Endothelial cell of umbilical vein (primary cell): ENCODE results near the gene ESYT3. TPM values are rescaled to one million over a fixed set of nuclear protein-coding genes. Genes with fewer than 3 reads are reported as not detected.

Source experiments
- BruUV-seq: library from RNA; stranded (reverse); fragments of 400-500 nt; replicated peaks from 2 replicates; lab custom pipeline; 2021; lab: Mats Ljungman, UMichigan
- CTCF ChIA-PET: fragments of 300-600, 350-600 bp; sonication (Branson Sonifier 250); formaldehyde crosslinking; loops from one replicate; lab custom pipeline; 2021; ENCODE audit warnings: antibody characterized with exemption, inconsistent platforms; lab: Charles Lee
- POLR2A ChIA-PET: fragments of 300-600, 350-600 bp; sonication (Branson Sonifier 250); formaldehyde crosslinking; loops from one replicate; lab custom pipeline; 2021; ENCODE audit warnings: antibody characterized with exemption, inconsistent platforms; lab: Charles Lee
- DNase-seq: peaks from one replicate; pipeline ENCODE4 v3.0.0-alpha.2; 2011; ENCODE audit warnings: low read depth, low spot score
- FAIRE-seq: peaks from 2 replicates; lab custom pipeline; 2011; peaks lifted over from hg19 to GRCh38; lab: Jason Lieb, UNC
- H2AFZ ChIP-seq: 2 replicates; pipeline ENCODE4 v1.6.0; 2012; ENCODE audit warnings: low read depth, low read length, control low read depth, inconsistent platforms
- H3K27ac ChIP-seq: 2 replicates; pipeline ENCODE4 v1.5.1; 2011; ENCODE audit warnings: low read depth, mild to moderate bottlenecking, control low read depth, low read length, moderate library complexity; ENCODE audit not compliant: insufficient read depth
- H3K27me3 ChIP-seq, 2 experiments: 2 replicates each; pipeline versions ENCODE4 v1.6.0 to v1.6.1; 2011; ENCODE audit warnings: low read length in 2 of 2, mixed read lengths in 1 of 2; ENCODE audit not compliant: control insufficient read depth in 2 of 2, insufficient read depth in 2 of 2
- H3K36me3 ChIP-seq, 2 experiments: 2 replicates in 1 of 2; 3 replicates in 1 of 2; pipeline ENCODE4 v1.5.1; 2011; ENCODE audit warnings: low read length in 2 of 2, mild to moderate bottlenecking in 1 of 2, moderate library complexity in 1 of 2; ENCODE audit not compliant: control insufficient read depth in 2 of 2, insufficient read depth in 2 of 2; ENCODE audit errors: extremely low read depth in 1 of 2
- H3K4me1 ChIP-seq: 3 replicates; pipeline ENCODE4 v1.5.1; 2011; ENCODE audit warnings: mild to moderate bottlenecking, low read length; ENCODE audit not compliant: control insufficient read depth, insufficient read depth; ENCODE audit errors: extremely low read depth
- H3K4me2 ChIP-seq: 2 replicates; pipeline ENCODE4 v1.6.1; 2011; ENCODE audit warnings: low read length, control low read depth, mixed read lengths; ENCODE audit not compliant: insufficient read depth
- H3K4me3 ChIP-seq, 3 experiments: fragments of 200-600 bp in 1 of 3; sonication (generic), shearing (Covaris generic) in 1 of 3; replicated peaks in 1 of 3; 2 replicates each; pipeline ENCODE4 v1.5.1; 2011 to 2016; ENCODE audit warnings: control low read depth in 3 of 3, low read length in 3 of 3, mild to moderate bottlenecking in 2 of 3, inconsistent platforms in 1 of 3, low read depth in 1 of 3, moderate library complexity in 1 of 3; ENCODE audit not compliant: insufficient read depth in 1 of 3
- H3K79me2 ChIP-seq: 2 replicates; pipeline ENCODE4 v1.6.0; 2012; ENCODE audit warnings: low read length, inconsistent platforms; ENCODE audit not compliant: control insufficient read depth, insufficient read depth
- H3K9ac ChIP-seq: replicated peaks from 2 replicates; pipeline ENCODE3; 2011; ENCODE audit warnings: low read length, control low read depth; ENCODE audit not compliant: insufficient read depth; ENCODE audit errors: extremely low read depth
- H3K9me1 ChIP-seq: replicated peaks from 3 replicates; pipeline ENCODE4 v1.6.0; 2011; ENCODE audit warnings: mild to moderate bottlenecking, low read length; ENCODE audit not compliant: control insufficient read depth, insufficient read depth; ENCODE audit errors: extremely low read depth
- H3K9me3 ChIP-seq: replicated peaks from 2 replicates; pipeline ENCODE4 v1.5.1; 2012; ENCODE audit warnings: low read length, inconsistent platforms; ENCODE audit not compliant: control insufficient read depth, insufficient read depth
- H4K20me1 ChIP-seq: replicated peaks from 2 replicates; pipeline ENCODE3; 2011; ENCODE audit warnings: mild to moderate bottlenecking, low read length; ENCODE audit not compliant: control insufficient read depth, insufficient read depth; ENCODE audit errors: extremely low read depth
- FOS ChIP-seq: IDR thresholded peaks from 2 replicates; pipeline ENCODE4 v1.6.1; 2011; ENCODE audit warnings: mild to moderate bottlenecking, low read length, moderate library complexity, borderline replicate concordance; ENCODE audit not compliant: insufficient read depth
- GATA2 ChIP-seq: IDR thresholded peaks from 2 replicates; pipeline ENCODE4 v1.7.0; 2011; ENCODE audit warnings: low read depth, mild to moderate bottlenecking, moderate library complexity, mixed read lengths, low read length; ENCODE audit not compliant: insufficient read length, insufficient read depth
- MYC ChIP-seq: IDR thresholded peaks from one replicate; pipeline ENCODE4 v1.6.1; 2011; ENCODE audit warnings: mild to moderate bottlenecking, low read depth, low read length
- POLR2A ChIP-seq: IDR thresholded peaks from 2 replicates; pipeline ENCODE4 v1.6.1; 2012; ENCODE audit warnings: low read depth, mild to moderate bottlenecking, control low read depth, low read length
- POLR2AphosphoS5 ChIP-seq: IDR thresholded peaks from 2 replicates; pipeline ENCODE4 v1.6.1; 2012; ENCODE audit warnings: low read depth, mild to moderate bottlenecking, control low read depth, low read length, moderate library complexity; ENCODE audit not compliant: insufficient read depth
- dilution Hi-C: fragments of 300-500 bp; cut with MboI; formaldehyde crosslinking; loops from one replicate; pipeline ENCODE4 v1.15.0; 2019; ENCODE audit warnings: low sequenced_read_pairs; ENCODE audit not compliant: extremely low pct_ligation_motif_present
- intact Hi-C: fragments of 100-400 bp; cut with micrococcal nuclease; formaldehyde crosslinking; loops from one replicate; pipeline ENCODE4 v1.10.0; 2022
- polyA plus RNA-seq, 4 experiments: library from polyadenylated mRNA; depleted of rRNA in 3 of 4; stranded (reverse) in 3 of 4; unstranded in 1 of 4; fragments of >200 nt; gene quantifications; 2 replicates each; pipeline versions ENCODE4 v1.2.1 to v1.2.3, GENCODE V29; 2011 to 2012; ENCODE audit warnings: missing spikeins in 1 of 4
- total RNA-seq: library from RNA; stranded (reverse); gene quantifications from 2 replicates; pipeline ENCODE4 v1.2.3, GENCODE V29; 2021
- TF ChIP-seq, protein P1 (sequence below), 2 donors: IDR thresholded peaks; 1 replicate in 1 of 2; 2 replicates in 1 of 2; pipeline ENCODE4 v1.5.1; 2011; ENCODE audit warnings: low read length in 2 of 2, mild to moderate bottlenecking in 2 of 2, moderate library complexity in 2 of 2, control low read depth in 1 of 2, inconsistent platforms in 1 of 2, low read depth in 1 of 2; ENCODE audit not compliant: insufficient read depth in 1 of 2; ENCODE audit errors: extremely low read depth in 1 of 2
- TF ChIP-seq, protein P2 (sequence below): IDR thresholded peaks from 2 replicates; pipeline ENCODE4 v1.6.1; 2011; ENCODE audit not compliant: insufficient read depth, insufficient read length

Gene ESYT3
- total and polyA plus RNA-seq, 2 donors (not counting 3 experiments of a cell fraction or from before 2014, with no cell fraction given) = not detected

DNA sequence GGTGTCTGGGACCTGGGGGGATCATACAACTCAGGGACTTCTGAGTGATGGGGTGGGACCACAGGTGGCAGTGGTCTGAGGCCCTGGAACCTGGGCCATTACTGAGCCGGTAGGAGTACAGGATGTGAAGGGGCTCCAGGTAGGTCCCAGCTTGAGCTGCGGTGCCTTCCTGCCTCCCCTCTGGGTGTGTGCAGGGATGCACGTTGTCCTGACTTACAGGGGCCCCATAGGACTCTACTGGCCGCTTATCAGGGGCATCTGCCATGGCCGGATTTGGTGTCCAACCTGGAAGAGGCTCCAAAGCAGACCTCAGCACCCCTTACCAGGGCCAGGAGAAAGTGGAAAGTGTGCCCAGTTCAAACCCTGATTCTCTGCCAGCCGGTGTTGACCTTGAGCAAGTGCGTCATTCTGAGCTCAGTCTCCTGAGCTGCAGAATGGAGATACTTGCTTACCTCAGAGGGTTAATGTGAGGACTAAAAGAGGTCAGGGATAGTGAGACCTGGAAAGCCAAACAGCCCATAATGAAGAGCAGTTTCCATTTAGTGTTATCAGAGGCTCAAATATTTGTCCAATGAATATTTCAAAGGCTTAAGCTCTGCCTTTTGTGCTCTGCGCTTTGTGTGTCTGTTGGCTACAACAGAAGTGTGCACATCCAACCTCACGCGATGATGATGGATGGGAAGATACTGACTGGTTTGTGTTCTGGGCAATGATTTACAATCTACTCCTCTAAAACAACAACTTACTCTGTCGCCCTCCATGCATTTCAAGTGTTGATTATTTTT, 35.4 kb upstream of the ESYT3 start:
- H2AFZ ChIP-seq = no peak overlapping the region
- H3K9me3 ChIP-seq = no peaks in the 10 kb centered on the region
- no peak overlapping the region for H3K4me3 ChIP-seq
- BruUV-seq = no TSS peak
- no peaks in the 10 kb centered on the region for H3K9me1 ChIP-seq
- no peak overlapping the region for H3K9ac ChIP-seq
- intact Hi-C loops = no loop called here
- H3K27ac ChIP-seq = no peak overlapping the region
- FAIRE-seq (no peak), DNase-seq (no peak)
- H3K27me3 ChIP-seq = no peaks in the 10 kb centered on the region
- H3K36me3 ChIP-seq = no peaks in the 10 kb centered on the region
- ChIA-PET CTCF (interaction anchor here (1.0 to 1.9 kb wide), 3 partner anchors 19 to 218 kb away, joined by 3 to 8 read pairs (median 5); no protein-coding TSS in a partner anchor), POLR2A (no interaction called here)
- dilution Hi-C loops = no loop called here
- no peaks in the 10 kb centered on the region for H4K20me1 ChIP-seq
- H3K4me1 ChIP-seq = no peaks in the 10 kb centered on the region
- TF ChIP-seq GATA2 (no peak), POLR2AphosphoS5 (no peak), POLR2A (no peak), MYC (no peak), FOS (no peak)
- TF ChIP-seq, protein P1, sequence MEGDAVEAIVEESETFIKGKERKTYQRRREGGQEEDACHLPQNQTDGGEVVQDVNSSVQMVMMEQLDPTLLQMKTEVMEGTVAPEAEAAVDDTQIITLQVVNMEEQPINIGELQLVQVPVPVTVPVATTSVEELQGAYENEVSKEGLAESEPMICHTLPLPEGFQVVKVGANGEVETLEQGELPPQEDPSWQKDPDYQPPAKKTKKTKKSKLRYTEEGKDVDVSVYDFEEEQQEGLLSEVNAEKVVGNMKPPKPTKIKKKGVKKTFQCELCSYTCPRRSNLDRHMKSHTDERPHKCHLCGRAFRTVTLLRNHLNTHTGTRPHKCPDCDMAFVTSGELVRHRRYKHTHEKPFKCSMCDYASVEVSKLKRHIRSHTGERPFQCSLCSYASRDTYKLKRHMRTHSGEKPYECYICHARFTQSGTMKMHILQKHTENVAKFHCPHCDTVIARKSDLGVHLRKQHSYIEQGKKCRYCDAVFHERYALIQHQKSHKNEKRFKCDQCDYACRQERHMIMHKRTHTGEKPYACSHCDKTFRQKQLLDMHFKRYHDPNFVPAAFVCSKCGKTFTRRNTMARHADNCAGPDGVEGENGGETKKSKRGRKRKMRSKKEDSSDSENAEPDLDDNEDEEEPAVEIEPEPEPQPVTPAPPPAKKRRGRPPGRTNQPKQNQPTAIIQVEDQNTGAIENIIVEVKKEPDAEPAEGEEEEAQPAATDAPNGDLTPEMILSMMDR (IDR thresholded peaks at IDR 0.05; ENCODE audit: extremely low read depth in 1 of 2, insufficient read depth in 1 of 2, low read depth in 1 of 2, low read length in 2 of 2) = no peak
- TF ChIP-seq, protein P2, sequence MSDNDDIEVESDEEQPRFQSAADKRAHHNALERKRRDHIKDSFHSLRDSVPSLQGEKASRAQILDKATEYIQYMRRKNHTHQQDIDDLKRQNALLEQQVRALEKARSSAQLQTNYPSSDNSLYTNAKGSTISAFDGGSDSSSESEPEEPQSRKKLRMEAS = no peak
- H3K79me2 ChIP-seq = no peaks in the 10 kb centered on the region
- no peak overlapping the region for H3K4me2 ChIP-seq
